Activated effector memory CD4-positive, alpha-beta T cell treated with Interleukin-2 at 50 U/mL for 16 hours (primary cell): ENCODE results near the gene STRADA.

Experiments used
- DNase-seq: peaks from one replicate; pipeline ENCODE4 v3.0.0-alpha.2; 2020

The STRADA gene

DNA sequence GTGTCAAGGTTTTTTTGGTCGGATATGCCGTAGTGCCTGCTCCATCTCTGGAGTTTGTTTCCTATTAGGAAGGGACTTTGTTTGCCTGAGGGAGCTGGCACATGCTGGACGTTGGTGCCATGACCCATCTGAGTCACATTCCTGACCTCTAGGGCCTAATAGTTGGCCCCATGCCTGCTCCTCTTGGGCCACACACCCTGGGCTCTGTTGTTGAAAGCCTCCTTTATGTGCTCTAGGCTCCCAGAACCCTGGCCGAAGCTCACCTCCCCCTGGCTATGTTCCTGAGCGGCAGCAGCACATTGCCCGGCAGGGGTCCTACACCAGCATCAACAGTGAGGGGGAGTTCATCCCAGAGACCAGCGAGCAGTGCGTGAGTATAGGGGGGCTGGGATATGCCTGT is 60.1 kb downstream of the STRADA start:
- no peak for DNase-seq

DNA sequence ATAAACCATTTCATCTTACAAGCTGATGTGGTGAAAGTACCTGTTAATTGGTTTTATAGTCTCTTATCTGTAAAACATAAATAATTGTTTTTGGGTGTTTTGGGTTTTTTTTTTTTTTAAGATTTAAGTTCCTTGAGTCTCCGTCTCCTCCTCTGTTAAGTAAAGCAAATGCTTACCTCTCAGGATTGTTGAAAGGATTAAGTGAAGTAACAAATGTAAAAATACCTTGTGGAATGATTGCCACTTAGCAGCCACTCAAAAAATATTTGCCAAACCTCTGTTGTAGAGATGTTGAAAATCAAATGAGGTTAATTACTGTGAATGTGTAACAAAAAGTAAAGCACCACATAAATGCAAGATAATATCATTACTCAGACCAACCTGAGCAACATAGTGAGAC is 60.9 kb downstream of the STRADA start:
- no peak for DNase-seq

DNA sequence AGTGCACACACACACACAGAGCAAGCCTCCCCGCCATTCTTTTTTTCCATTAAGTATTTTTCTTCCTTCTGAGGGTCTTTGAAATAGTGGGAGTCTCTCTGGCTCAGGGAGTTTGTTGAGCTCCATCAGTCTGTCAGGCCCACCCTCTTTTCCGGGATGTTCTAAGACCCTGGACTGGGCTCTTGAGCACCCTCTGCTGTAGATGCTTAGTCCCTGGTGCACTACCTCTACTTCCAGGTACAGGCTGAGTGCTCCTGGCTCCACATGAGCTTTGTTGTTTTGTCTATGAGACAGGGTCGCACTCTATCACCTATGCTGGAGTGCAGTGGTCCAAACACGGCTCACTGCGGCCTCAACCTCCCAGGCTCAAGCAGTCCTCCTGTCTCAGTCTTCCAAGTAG is 62.4 kb downstream of the STRADA start:
- DNase-seq = no peak

DNA sequence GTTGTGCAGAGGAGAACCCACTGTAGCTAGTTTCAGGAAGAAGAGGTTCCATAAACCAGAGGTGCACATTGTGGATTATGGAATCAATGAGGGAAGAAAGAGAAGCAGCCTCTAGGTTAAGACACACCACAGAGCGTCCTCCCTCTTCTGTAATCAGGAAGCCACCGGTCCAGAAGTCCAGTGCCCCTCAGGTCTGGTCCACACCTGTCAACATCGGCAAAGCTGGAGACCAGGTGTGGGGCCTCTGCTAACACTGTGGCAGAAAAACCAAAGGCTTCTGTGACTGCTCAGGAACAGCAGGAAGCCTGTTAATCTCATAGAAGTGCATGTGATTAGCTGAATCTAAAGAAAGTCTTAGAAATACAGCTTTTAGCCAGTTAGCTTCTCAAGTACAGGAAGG is 65.0 kb downstream of the STRADA start:
- DNase-seq = no peak

DNA sequence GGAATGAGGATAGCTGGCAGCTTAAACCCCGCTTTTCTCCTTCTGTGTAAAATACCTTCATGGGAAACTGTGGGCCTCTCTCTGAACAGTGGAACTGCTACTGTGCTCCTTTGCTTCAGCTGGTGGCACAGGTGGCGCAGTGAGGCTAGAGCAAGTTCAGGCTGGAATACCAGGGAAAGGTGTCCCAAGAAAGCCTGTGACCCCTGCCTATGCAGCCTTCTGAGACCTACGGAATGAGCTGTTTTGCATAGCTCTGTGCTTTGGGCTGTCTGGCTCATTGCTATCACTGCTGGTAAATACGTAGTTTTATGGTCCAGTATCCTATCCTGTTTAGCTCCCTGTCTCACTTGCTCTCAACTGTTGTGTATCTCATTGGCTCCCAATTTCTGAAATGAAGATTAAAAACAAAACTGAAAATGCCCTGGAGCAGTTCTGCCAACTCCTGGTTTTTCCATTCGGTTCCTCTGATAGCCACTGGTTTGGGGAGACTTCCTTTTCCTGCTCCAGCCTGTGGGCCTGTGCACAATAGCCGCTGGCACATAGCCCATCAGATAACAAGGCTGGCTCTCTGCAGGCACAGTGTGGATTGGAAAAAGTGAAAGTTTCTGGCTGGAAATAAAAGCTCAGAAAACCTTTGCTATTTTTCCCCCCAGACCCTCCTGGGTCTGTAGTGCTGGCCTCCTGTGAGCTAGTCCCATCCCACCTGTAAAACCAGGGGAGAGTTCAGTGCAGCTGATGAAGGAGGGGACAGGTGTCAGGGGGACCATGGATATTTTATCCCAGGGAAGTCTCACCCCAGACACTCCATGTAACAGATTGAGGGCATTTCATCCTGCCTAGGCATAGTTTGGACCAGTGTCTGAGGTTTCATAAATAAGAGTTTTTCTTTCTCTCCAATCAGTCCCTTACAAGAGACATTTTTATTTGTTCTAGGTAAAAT is 65.7 kb downstream of the STRADA start:
- DNase-seq = no peak

DNA sequence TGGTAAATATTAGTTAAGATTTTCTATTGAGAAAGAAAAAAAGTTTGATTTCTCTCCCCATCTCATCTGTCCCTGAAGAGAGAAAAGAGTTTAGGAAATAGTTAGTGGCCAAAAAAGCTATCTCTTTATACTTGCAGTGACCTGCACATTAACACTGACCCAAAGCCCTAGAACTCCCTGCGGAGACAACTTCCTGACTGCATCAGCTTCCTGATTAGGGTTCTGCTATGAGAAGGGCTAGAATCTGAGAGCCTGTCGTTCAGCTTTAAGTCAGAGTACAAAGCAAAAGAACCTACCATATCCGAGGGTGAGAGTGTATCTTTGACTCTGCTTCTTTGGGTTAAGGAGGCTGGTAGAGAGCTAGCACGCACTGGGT is 66.4 kb downstream of the STRADA start:
- DNase-seq = no peak

DNA sequence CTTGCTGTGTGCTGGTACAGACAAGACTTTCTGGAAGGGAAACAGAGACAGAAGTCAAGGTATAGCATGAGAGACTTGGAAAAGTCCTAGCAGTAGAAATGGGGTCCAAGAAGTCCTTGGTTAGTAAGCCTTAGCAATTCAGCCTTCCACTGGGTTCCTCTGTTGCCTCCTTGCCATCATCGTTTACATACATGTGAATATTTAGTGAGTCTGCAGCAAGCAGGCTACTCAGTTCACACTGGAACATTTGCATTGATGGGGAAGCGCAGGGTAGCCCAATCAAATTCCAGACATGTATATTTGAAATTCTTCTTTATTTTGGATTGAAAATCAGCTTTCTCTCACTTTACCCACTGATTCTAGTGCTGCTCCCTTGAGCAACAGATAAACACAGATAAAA is 68.7 kb downstream of the STRADA start:
- no peak for DNase-seq

DNA sequence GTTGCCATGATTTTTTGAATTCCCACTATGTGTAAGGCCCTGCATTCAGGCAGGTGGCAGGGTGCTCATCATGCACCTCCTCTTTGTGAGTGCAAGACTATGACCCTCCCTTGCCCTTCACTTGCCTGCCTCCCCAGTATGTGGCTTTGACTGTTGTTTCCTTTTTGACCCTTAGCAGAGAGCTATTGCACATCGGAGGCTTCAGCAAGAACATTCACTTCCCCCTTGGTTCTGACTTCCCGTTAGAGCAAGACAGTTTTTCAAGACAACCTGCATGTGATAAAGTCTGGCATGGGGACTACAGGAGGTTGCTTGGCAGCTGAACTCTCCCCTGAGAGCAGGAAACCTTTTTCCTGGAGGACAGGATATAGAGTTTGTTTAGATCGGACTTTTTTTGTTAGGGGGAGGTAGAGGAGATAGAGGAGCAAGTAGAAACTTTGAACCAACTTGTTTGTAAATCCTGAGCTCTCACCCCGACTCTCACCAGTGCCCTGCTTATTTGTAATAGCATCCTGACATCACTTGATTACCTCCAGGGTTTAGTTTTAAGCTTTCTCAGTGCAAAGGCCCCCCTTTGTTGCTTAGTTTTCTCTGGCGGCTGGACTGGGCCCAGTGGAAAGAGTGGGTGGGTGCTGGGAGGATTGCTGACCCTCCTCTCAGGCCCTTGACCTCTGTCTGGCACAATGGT is 75.9 kb downstream of the STRADA start:
- no peak for DNase-seq

DNA sequence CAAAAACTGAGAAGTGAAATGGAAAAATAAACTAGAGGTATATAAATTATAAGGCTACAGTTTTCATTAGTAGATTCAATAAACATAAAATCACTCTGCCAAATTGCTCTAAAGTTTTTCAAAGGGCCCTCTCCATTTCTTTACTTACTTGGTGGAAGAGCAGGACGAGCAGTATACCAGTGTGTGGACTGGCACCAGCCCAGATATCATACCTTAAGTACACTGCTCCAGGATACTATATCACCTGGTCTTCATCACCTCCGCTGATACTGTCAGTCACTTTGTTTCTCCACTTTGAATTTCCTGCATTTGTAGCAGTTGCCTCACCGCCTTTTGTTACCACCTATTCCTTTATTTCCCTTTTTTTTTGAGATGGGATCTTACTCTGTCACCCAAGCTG is 81.7 kb downstream of the STRADA start:
- no peak for DNase-seq

DNA sequence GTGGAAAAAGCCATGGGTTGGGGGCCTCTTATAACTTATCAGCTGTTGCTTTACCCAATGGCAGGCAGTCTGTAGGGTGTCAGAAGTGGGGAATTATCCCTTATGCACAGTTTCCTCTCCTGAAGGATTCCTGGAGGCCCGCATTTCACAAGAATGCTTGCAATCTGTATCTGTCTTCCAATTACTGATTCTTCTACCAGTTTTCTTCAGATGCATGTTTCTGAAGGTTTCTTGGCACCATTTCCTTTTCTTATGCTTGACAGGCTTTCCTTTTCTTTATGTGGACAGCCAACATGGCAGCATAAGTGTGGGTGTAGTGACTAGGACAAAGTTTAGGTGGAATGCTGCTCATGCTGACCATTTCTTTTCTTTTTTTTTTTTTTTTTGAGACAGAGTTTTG is 83.2 kb downstream of the STRADA start:
- DNase-seq = no peak

DNA sequence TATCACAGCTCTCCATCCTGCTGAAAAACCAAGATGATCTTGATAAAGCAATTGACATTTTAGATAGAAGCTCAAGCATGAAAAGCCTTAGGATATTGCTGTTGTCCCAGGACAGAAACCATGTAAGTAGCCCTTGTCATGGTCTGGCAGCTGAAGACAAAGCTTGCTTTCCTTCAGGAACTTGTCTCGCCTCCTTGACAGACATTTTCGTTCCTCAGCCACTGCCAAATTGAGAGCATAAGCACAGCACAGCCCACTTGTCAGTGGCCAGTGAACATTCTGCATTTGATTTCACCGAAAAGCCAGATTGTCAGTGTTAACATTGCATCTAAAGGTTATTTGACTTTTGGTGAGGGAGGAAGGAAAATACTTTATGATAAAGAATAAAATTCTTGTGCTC is 83.8 kb downstream of the STRADA start:
- no peak for DNase-seq

DNA sequence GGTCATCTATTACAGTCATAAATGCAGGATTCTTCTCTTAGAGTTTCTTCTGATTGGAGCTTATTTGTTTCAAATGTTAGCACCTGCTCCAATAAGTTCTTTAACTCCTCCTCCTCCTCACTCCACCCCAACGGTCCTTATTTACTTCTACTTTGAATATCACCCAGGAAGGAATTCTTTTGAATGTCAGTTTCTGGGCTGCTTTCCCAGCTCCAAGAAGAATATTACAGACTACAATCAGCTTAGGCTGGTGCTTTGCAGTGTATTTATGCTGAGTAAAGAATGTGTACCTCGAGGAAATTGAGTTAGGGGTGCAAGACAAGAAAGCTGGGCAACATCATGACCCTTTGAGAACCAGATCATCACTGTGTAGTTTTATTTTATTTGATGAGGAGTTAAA is 88.5 kb downstream of the STRADA start:
- no peak for DNase-seq
